Endodermal cell (in vitro differentiated cells): ENCODE measurements around the gene KIF18B. TPM values are rescaled to one million over a fixed set of nuclear protein-coding genes. Genes with fewer than 3 reads are reported as not detected.

Source experiments
- DNase-seq: peaks from one replicate; pipeline ENCODE4 v3.0.0-alpha.2; 2017
- H3K27ac ChIP-seq: 2 replicates; pipeline ENCODE4 v1.5.1; 2013; ENCODE audit warnings: mild to moderate bottlenecking, low read depth, low read length, moderate library complexity
- H3K27me3 ChIP-seq: 2 replicates; pipeline ENCODE4 v1.6.1; 2013; ENCODE audit warnings: mild to moderate bottlenecking, low read length, moderate library complexity; ENCODE audit not compliant: insufficient read depth, control insufficient read depth, poor library complexity, severe bottlenecking
- H3K36me3 ChIP-seq: 2 replicates; pipeline ENCODE4 v1.7.0; 2013; ENCODE audit warnings: mild to moderate bottlenecking, low read length, moderate library complexity; ENCODE audit not compliant: control insufficient read depth, insufficient read depth
- H3K4me1 ChIP-seq: one replicate; pipeline ENCODE4 v1.7.0; 2013; ENCODE audit warnings: low read length; ENCODE audit not compliant: control insufficient read depth, insufficient read depth
- H3K4me3 ChIP-seq: 2 replicates; pipeline ENCODE4 v1.5.1; 2013; ENCODE audit warnings: mild to moderate bottlenecking, low read length, moderate library complexity
- H3K9ac ChIP-seq: 2 replicates; pipeline ENCODE4 v1.6.1; 2013; ENCODE audit warnings: mild to moderate bottlenecking, low read length, moderate library complexity; ENCODE audit not compliant: poor library complexity, severe bottlenecking; ENCODE audit errors: extremely low read depth
- H3K9me3 ChIP-seq: 2 replicates; pipeline ENCODE4 v1.6.1; 2013; ENCODE audit warnings: mild to moderate bottlenecking, low read length, moderate library complexity; ENCODE audit not compliant: control insufficient read depth
- H3K27ac Mint-ChIP-seq: 2 replicates; pipeline ENCODE4 v1.8.0; 2020; ENCODE audit warnings: mixed read lengths
- H3K27me3 Mint-ChIP-seq: 2 replicates; pipeline ENCODE4 v1.8.0; 2021; ENCODE audit warnings: mild to moderate bottlenecking, mixed read lengths; ENCODE audit not compliant: insufficient read depth
- H3K36me3 Mint-ChIP-seq: 2 replicates; pipeline ENCODE4 v1.8.0; 2020; ENCODE audit warnings: low read depth, mixed read lengths
- H3K4me1 Mint-ChIP-seq: 2 replicates; pipeline ENCODE4 v1.8.0; 2020; ENCODE audit warnings: mixed read lengths
- H3K4me3 Mint-ChIP-seq: 2 replicates; pipeline ENCODE4 v1.8.0; 2020; ENCODE audit warnings: mild to moderate bottlenecking, moderate library complexity, mixed read lengths
- H3K9me3 Mint-ChIP-seq: 2 replicates; pipeline ENCODE4 v1.8.0; 2020; ENCODE audit warnings: mild to moderate bottlenecking, mixed read lengths
- WGBS, 2 experiments: methylation state at CpG; one replicate each; pipeline versions ENCODE4 v1.1.5 to v1.1.7; 2013; ENCODE audit warnings: missing lambda C conversion rate in 2 of 2, mixed read lengths in 1 of 2; ENCODE audit not compliant: insufficient coverage in 1 of 2, insufficient read length in 1 of 2; 5-methylcytosine and 5-hydroxymethylcytosine counted together
- total RNA-seq, 2 donors: library from RNA; stranded (reverse); fragmentation: NEBNext Ultra II Directional in 1 of 2; extraction: Animal tissue kit (Norgen Biotek cat#: 25700) in 1 of 2; gene quantifications; 2 replicates in 1 of 2; 3 replicates in 1 of 2; pipeline ENCODE4 v1.2.1, GENCODE V29; 2021
- TF ChIP-seq, protein P1 (sequence below): fragments of 200-600 bp; sonication (generic); conservative IDR thresholded peaks from 2 replicates; pipeline ENCODE4 v1.5.0; 2021; ENCODE audit warnings: antibody characterized with exemption, mild to moderate bottlenecking

KIF18B gene
- total RNA-seq, 2 donors from 2014 or later = 43.5 to 64.7 TPM

DNA sequence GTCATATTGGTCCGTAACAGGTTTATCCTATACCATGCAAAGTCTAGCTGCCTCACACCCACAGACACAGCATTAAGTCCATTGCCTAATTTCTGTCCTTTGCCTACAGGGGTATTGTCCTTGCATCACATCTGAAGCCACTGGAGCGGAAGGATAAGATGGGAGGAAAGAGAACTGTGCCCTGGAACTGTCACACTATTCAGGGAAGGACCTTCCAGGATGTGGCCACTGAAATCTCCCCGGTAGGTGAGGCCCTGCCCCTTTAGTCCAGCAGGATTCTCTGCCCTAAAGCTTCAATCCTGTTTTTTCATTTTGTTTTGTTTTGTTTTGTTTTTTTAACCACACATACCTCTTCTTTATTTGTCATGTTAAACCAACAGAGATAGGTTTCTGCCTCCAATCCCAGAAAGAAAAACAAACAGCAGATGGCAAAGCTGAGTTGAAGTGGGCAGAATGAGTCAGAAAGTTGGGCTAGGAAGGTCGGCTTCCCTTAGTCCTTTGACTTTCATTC, 46.1 kb downstream of the KIF18B start:
- no peak for DNase-seq
- H3K4me3 ChIP-seq = no peak overlapping the region
- Mint-ChIP-seq H3K36me3 (peaks cover 6% of the 10 kb centered on the region), H3K27me3 (peaks cover 6% of the 10 kb centered on the region), H3K4me3 (no peak overlapping the region), H3K9me3 (no peaks in the 10 kb centered on the region), H3K27ac (no peak overlapping the region), H3K4me1 (peaks cover 6% of the 10 kb centered on the region)
- TF ChIP-seq, protein P1, sequence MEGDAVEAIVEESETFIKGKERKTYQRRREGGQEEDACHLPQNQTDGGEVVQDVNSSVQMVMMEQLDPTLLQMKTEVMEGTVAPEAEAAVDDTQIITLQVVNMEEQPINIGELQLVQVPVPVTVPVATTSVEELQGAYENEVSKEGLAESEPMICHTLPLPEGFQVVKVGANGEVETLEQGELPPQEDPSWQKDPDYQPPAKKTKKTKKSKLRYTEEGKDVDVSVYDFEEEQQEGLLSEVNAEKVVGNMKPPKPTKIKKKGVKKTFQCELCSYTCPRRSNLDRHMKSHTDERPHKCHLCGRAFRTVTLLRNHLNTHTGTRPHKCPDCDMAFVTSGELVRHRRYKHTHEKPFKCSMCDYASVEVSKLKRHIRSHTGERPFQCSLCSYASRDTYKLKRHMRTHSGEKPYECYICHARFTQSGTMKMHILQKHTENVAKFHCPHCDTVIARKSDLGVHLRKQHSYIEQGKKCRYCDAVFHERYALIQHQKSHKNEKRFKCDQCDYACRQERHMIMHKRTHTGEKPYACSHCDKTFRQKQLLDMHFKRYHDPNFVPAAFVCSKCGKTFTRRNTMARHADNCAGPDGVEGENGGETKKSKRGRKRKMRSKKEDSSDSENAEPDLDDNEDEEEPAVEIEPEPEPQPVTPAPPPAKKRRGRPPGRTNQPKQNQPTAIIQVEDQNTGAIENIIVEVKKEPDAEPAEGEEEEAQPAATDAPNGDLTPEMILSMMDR = no peak
- no peaks in the 10 kb centered on the region for H3K4me1 ChIP-seq
- H3K27ac ChIP-seq = no peak overlapping the region
- WGBS, 2 experiments = 66 to 79% methylated on average over 4 of the region's 4 CpGs
- H3K27me3 ChIP-seq = no peaks in the 10 kb centered on the region
- H3K9me3 ChIP-seq = no peaks in the 10 kb centered on the region
- H3K36me3 ChIP-seq = no peaks in the 10 kb centered on the region
- no peak overlapping the region for H3K9ac ChIP-seq

DNA sequence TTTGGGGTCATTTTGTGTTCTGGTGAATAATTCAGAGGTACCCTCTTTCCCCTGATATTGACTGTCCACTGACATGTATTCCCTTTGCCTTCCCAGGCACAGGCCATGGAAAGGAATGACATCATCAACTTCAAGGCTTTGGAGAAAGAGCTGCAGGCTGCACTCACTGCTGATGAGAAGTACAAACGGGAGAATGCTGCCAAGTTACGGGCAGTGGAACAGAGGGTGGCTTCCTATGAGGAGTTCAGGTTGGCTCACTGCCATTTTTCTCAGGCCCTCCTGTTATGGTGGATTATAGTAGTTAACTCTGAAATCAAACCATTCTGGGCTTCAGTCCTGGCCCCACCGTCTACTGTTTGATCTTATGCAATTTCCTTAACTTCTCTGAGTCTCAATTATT, 46.7 kb downstream of the KIF18B start:
- peaks cover 3% of the 10 kb centered on the region for H3K36me3 ChIP-seq
- TF ChIP-seq, protein P1 = no peak
- no peak overlapping the region for H3K9ac ChIP-seq
- H3K4me3 Mint-ChIP-seq = no peak overlapping the region
- H3K36me3 Mint-ChIP-seq = peaks cover 9% of the 10 kb centered on the region
- H3K27me3 Mint-ChIP-seq = peaks cover 2% of the 10 kb centered on the region
- H3K4me1 ChIP-seq = no peaks in the 10 kb centered on the region
- H3K9me3 Mint-ChIP-seq = no peaks in the 10 kb centered on the region
- H3K27ac Mint-ChIP-seq = no peak overlapping the region
- no peak overlapping the region for H3K4me3 ChIP-seq
- no peaks in the 10 kb centered on the region for H3K27me3 ChIP-seq
- H3K27ac ChIP-seq = no peak overlapping the region
- no peaks in the 10 kb centered on the region for H3K9me3 ChIP-seq
- peaks cover 6% of the 10 kb centered on the region for H3K4me1 Mint-ChIP-seq
- no peak for DNase-seq
- WGBS, 2 experiments = 60 to 90% methylated on average over 1 to 2 of the region's 3 CpGs

DNA sequence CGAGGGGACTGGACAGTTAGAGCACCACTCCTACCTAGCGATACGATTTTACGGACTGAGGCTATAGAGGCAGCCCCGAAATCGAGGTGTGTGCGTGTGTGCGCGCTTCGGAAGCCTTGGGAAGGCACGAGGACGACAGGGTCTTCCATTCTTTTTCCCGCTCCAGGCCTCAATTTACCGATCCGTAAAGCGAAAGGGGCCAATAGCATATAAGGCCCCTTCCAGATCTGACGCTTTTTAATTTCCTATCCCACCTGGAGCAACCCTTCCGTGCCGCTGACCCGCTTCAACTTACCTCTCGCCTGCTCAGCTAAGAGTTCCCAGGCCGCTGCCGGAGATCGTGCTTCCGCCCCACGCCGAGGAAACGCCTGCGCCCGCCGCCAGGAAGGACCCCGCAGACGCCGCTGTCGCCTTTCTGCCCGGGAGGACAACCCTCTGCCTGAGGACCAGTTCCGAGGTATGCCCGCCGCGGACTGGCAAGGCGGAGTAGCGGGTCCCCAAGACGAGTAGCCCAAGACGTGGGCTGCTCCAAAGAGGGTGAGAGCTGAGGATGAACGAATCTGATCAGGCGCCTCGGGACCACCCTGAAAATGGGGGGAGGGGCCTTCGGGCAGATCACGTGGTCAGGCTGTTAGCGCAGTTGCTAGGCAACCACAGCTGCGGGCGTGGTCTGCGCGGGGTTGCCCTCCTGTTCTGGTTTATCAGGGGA, 48.3 kb downstream of the KIF18B start, which contains the start of gene EFTUD2:
EFTUD2 (minus strand) TSS at position 372 of the 709 bp plus-strand sequence. CDS start 4,924 bp downstream, outside the sequence.
- H3K9me3 ChIP-seq = no peaks in the 10 kb centered on the region
- 0% methylated on average over 28 to 54 of the region's 54 CpGs for WGBS, 2 experiments
- Mint-ChIP-seq H3K9me3 (no peaks in the 10 kb centered on the region), H3K27me3 (peaks cover 2% of the 10 kb centered on the region), H3K36me3 (peaks cover 20% of the 10 kb centered on the region), H3K4me3 (peak within 1 kb of the TSS; percentile 93), H3K27ac (peak within 1 kb of the TSS; percentile 100), H3K4me1 (peaks cover 6% of the 10 kb centered on the region)
- H3K36me3 ChIP-seq = peaks cover 15% of the 10 kb centered on the region
- DNase-seq = peak; percentile 97
- H3K4me3 ChIP-seq = peak within 1 kb of the TSS; percentile 100
- peak within 1 kb of the TSS; percentile 100 for H3K27ac ChIP-seq
- peak within 1 kb of the TSS; percentile 99 for H3K9ac ChIP-seq
- H3K27me3 ChIP-seq = no peaks in the 10 kb centered on the region
- H3K4me1 ChIP-seq = no peaks in the 10 kb centered on the region
- TF ChIP-seq, protein P1 = no peak
